Colonic mucosa (tissue), 4 donors: ENCODE results near the gene GNAI3. TPM values are rescaled to one million over a fixed set of nuclear protein-coding genes. Genes with fewer than 3 reads are reported as not detected.
A peak's percentile ranks its signal among the peaks of the same experiment; 100 is the strongest.

ENCODE experiments used
- DNase-seq: peaks from one replicate; pipeline ENCODE4 v3.0.0-alpha.2; 2020
- H3K27ac ChIP-seq: fragments of 200-600 bp; one replicate; pipeline ENCODE4 v1.8.0; 2021
- H3K27me3 ChIP-seq: fragments of 200-600 bp; one replicate; pipeline ENCODE4 v1.8.0; 2021
- H3K36me3 ChIP-seq: fragments of 200-600 bp; one replicate; pipeline ENCODE4 v1.8.0; 2021
- H3K4me1 ChIP-seq: fragments of 200-600 bp; one replicate; pipeline ENCODE4 v1.8.0; 2021; ENCODE audit warnings: mild to moderate bottlenecking
- H3K4me3 ChIP-seq: fragments of 200-600 bp; one replicate; pipeline ENCODE4 v1.8.0; 2021
- H3K9ac ChIP-seq, 2 donors: one replicate each; pipeline ENCODE4 v1.7.0; 2013; ENCODE audit warnings: control low read depth in 2 of 2, low read depth in 2 of 2, low read length in 2 of 2
- H3K9me3 ChIP-seq: fragments of 200-600 bp; one replicate; pipeline ENCODE4 v1.8.0; 2021
- intact Hi-C: fragments of 100-400 bp; cut with DNase I; formaldehyde crosslinking; loops from one replicate; pipeline ENCODE4 v1.14.1; 2022
- total RNA-seq, 2 donors: library from RNA; stranded (reverse); fragmentation: NEBNext Ultra II Directional in 1 of 2; extraction: Animal tissue kit (Norgen Biotek cat#: 25700) in 1 of 2; gene quantifications; one replicate each; pipeline ENCODE4 v1.2.1, GENCODE V29; 2021
- TF ChIP-seq, protein P1 (sequence below): fragments of 200-600 bp; IDR thresholded peaks from one replicate; pipeline ENCODE4 v1.8.0; 2022; ENCODE audit warnings: antibody characterized with exemption, mild to moderate bottlenecking
- donor health status: healthy.
- donor health status: DM: no; HTN: no; CAD: no.
- donor health status: DM: no; HTN: no; CAD: no.

Gene GNAI3
- total RNA-seq, 2 donors from 2014 or later, result 7.7 to 8.9 TPM

DNA sequence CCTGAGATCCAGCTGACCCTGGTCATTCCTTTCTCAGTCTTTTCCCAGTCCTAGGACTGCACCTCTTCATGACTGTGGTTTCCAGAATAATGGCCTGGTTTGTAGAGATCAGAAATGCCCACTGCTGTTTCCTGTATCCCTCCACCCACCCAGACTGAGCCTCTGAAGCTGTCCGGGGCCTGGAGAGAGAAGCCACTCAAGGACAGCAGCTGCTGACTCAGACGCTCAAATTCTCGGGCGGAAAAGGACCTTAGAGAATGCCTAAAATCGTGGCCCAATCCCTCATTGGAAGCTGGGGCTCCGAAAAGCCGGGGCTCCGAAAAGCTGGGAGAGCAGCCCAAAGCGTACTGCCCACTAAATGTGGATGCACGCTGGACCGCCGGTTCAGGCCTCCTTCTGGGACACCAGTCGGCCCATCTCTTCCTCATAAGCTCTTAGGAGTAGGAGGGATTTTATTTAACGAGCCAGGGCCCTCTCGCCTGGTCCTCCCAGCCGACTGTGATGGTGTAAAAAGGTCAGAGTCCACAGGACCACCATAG is 16.5 kb upstream of the GNAI3 start:
- Histone ChIP-seq H3K27me3 (no peaks in the 10 kb centered on the region), H3K9me3 (no peaks in the 10 kb centered on the region), H3K36me3 (no peaks in the 10 kb centered on the region), H3K4me3 (no peak overlapping the region), H3K27ac (no peak overlapping the region), H3K4me1 (peaks cover 5% of the 10 kb centered on the region), H3K9ac (no peak overlapping the region)
- TF ChIP-seq, protein P1, sequence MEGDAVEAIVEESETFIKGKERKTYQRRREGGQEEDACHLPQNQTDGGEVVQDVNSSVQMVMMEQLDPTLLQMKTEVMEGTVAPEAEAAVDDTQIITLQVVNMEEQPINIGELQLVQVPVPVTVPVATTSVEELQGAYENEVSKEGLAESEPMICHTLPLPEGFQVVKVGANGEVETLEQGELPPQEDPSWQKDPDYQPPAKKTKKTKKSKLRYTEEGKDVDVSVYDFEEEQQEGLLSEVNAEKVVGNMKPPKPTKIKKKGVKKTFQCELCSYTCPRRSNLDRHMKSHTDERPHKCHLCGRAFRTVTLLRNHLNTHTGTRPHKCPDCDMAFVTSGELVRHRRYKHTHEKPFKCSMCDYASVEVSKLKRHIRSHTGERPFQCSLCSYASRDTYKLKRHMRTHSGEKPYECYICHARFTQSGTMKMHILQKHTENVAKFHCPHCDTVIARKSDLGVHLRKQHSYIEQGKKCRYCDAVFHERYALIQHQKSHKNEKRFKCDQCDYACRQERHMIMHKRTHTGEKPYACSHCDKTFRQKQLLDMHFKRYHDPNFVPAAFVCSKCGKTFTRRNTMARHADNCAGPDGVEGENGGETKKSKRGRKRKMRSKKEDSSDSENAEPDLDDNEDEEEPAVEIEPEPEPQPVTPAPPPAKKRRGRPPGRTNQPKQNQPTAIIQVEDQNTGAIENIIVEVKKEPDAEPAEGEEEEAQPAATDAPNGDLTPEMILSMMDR, result no peak
- DNase-seq, result no peak
- intact Hi-C loops, result loop anchor here (2.0 to 10.0 kb wide), 3 partner anchors 33 to 107 kb away; partner anchors contain the start of gene PSMA5

DNA sequence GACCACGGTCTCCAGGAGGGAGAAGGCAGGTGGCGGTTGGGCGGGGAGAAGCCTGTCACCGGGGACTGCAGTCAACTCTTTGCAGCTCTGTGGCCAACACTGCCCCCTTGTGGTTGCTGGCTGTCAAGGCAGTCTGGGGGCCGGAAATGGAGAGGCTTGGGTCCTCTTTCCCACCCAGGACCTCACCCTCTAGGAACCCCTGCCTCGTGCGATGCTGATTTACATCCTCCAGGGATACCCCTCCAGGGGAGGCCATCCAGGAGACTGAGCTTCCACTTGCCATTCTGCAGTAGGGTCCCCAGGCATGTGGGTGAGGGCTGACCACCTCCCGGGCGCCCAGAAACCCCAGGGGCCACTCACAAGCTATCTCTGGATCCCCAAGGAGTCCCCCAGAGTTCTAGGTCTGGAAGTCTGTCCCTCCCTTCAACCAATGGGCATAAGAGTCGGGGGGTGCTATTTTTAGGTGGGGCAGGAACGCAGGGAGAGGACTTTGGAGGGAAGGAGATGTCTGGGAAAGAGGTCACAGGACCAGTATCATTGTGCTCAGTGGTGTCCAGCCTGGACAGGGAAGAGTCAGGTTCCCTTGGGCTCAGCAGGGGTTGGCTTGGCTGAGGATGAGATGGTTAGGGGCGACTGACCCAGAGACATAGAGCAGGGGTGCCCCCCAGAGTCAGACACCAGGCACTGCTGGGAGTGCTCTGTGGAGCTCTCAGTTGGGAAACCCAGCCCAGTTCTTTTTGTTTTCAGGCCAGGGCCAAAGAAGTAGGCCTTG is 15.9 kb upstream of the GNAI3 start:
- H3K27ac ChIP-seq, result peak overlapping the region; percentile 17
- peaks cover 5% of the 10 kb centered on the region for H3K4me1 ChIP-seq
- no peaks in the 10 kb centered on the region for H3K27me3 ChIP-seq
- peak overlapping the region; percentile 4 for H3K4me3 ChIP-seq
- no peaks in the 10 kb centered on the region for H3K36me3 ChIP-seq
- peak overlapping the region; percentile 28 to 59 for H3K9ac ChIP-seq
- H3K9me3 ChIP-seq, result no peaks in the 10 kb centered on the region
- TF ChIP-seq, protein P1, result peak; percentile 86
- peak; percentile 89 for DNase-seq
- intact Hi-C loops, result loop anchor here (2.0 to 10.0 kb wide), 2 partner anchors 42 to 108 kb away; partner anchors contain the start of gene PSMA5

DNA sequence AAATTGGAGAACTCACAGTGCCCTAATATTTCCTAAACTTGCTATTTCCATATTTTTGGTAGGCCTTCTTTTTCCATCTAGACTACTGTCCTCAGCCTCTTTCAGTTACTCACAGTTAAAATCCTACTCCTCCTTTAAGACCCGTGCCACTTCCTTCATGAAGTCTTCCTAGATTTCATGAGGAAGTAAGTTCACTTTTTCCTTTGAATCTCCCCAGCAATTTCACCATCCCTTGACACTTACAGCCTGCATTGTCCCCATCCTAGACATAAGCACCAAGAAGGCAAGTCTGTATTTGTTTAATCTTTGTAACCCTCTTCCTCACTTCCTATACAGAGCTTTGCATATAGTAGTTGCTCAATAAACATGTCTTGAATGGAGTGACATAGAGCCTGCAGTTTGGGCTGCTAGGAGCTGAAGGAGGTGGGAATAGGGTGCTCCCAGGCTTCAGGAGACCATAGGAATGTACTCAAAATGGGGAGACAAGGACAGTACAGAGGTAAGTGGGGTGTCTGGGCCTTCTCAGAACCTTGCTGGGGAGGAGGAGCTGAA is 14.0 kb upstream of the GNAI3 start:
- no peak overlapping the region for H3K4me3 ChIP-seq
- intact Hi-C loops, result loop anchor here (10.0 kb wide), 1 partner anchor 110 kb away; the partner anchor contains the start of gene PSMA5
- TF ChIP-seq, protein P1, result no peak

DNA sequence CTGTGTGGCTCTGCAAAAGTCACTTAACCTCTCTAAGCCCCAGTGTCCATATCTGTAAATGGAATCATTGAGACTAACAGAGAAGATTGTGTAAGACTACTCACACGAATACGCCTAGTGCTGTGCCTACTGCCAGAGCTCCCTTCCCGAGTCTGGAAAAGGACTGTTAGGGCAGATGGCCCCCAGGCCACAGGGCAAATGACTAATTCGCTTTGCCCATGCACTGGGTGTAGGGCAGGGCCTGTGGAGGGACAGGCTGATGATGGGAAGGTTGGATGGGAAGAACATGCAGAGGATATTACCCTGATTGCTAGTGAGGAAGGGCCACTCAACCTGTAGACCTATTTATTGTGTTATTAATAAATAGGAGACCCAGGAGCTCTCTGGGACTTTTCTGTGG is 12.9 kb upstream of the GNAI3 start:
- Histone ChIP-seq H3K27ac (no peak overlapping the region), H3K9ac (no peak overlapping the region), H3K4me1 (peaks cover 5% of the 10 kb centered on the region), H3K36me3 (no peaks in the 10 kb centered on the region), H3K9me3 (no peaks in the 10 kb centered on the region), H3K27me3 (no peaks in the 10 kb centered on the region), H3K4me3 (no peak overlapping the region)
- no peak for DNase-seq
- intact Hi-C loops, result loop anchor here (10.0 kb wide), 1 partner anchor 111 kb away; the partner anchor contains the start of gene PSMA5
- TF ChIP-seq, protein P1, result no peak

More for the DNA sequence above, 14.0 kb upstream of the GNAI3 start:
- Histone ChIP-seq H3K9ac (no peak overlapping the region), H3K9me3 (no peaks in the 10 kb centered on the region), H3K36me3 (no peaks in the 10 kb centered on the region), H3K4me1 (peaks cover 5% of the 10 kb centered on the region), H3K27me3 (no peaks in the 10 kb centered on the region), H3K27ac (no peak overlapping the region)
- DNase-seq, result no peak

DNA sequence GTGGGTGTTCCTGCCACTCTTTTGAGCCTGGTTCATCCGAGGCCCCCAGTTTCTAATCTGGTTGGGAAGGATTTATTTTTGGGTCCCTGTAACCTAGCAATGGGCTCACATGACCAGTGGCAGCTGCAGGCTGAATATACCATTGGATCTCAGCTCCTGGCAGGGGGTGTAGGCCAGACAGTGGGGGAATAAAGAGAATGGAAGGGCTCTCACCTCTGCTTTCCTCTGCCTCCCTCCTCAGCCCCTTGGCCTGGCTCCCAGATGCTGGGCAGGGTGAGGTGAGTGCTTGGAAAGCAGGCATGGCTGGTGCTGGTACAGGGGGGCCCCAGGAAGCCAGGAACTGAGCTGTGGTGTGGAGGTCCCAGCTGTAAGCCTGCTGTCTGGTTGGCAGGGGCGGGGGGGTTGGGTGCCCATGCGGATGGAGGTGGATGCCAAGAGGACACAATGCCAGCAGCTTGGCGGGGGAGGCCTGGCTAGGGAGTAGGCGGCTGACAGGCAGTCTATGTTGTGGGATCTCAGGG is 12.4 kb upstream of the GNAI3 start:
- Histone ChIP-seq H3K9ac (no peak overlapping the region), H3K27me3 (no peaks in the 10 kb centered on the region), H3K27ac (no peak overlapping the region), H3K9me3 (no peaks in the 10 kb centered on the region), H3K4me1 (peaks cover 5% of the 10 kb centered on the region), H3K36me3 (no peaks in the 10 kb centered on the region), H3K4me3 (no peak overlapping the region)
- TF ChIP-seq, protein P1, result no peak
- intact Hi-C loops, result loop anchor here (10.0 kb wide), 1 partner anchor 111 kb away; the partner anchor contains the start of gene PSMA5
- DNase-seq, result no peak
